HL-60 (cell line): ENCODE results near the gene EPSTI1.

Experiments used
- DNase-seq, 2 experiments: peaks; one replicate each; pipeline ENCODE4 v3.0.0-alpha.2; 2010 to 2020; ENCODE audit warnings: low read depth in 1 of 2, low spot score in 1 of 2
- H3K27ac ChIP-seq: fragments of 250-450 bp; sonication (Bioruptor Pico); replicated peaks from 2 replicates; pipeline ENCODE4 v1.5.1; 2020; ENCODE audit warnings: mild to moderate bottlenecking, moderate library complexity
- H3K27me3 ChIP-seq: fragments of 250-450 bp; sonication (Bioruptor Pico); 2 replicates; pipeline ENCODE4 v1.5.1; 2021; ENCODE audit warnings: mild to moderate bottlenecking, moderate library complexity; ENCODE audit not compliant: insufficient read depth, poor library complexity, severe bottlenecking
- H3K4me3 ChIP-seq: replicated peaks from 2 replicates; pipeline ENCODE4 v1.5.1; 2011; ENCODE audit warnings: mild to moderate bottlenecking, control low read depth, low read length; ENCODE audit not compliant: insufficient read depth
- GABPA ChIP-seq: IDR thresholded peaks from 2 replicates; pipeline ENCODE4 v1.6.1; 2012; ENCODE audit warnings: low read depth
- POLR2AphosphoS5 ChIP-seq: IDR thresholded peaks from 2 replicates; pipeline ENCODE4 v1.6.1; 2012; ENCODE audit warnings: low read depth
- SPI1 ChIP-seq: IDR thresholded peaks from 2 replicates; pipeline ENCODE4 v1.6.1; 2012; ENCODE audit warnings: low read depth, mild to moderate bottlenecking, borderline replicate concordance
- TF ChIP-seq, protein P1 (sequence below): IDR thresholded peaks from one replicate; pipeline ENCODE4 v1.5.1; 2011; ENCODE audit warnings: low read length, control low read depth, inconsistent platforms; ENCODE audit not compliant: insufficient read depth
- TF ChIP-seq, protein P2 (sequence below): IDR thresholded peaks from 2 replicates; pipeline ENCODE4 v1.6.1; 2012; ENCODE audit warnings: low read depth; ENCODE audit not compliant: insufficient replicate concordance

Gene EPSTI1

DNA sequence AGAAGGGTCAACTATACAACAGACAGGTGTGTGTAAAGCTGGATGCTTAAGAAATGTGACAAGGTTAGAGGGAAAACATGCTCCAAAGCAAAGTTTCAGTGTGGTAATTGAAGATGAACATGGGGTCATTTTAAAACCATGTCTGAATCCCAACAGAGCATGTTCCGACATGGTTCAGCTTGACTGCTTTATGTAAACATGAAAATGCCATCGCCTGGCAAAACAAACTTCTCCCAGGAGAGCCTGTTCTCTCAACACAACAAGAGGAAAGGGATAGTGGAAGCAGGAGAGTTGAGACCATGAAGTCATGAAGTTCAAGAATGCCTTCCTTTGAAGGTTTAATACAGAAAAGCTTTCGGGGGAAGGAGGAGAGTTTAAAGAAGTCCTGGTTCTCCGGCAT lies 85.8 kb downstream of the EPSTI1 start:
- DNase-seq = no peak
- Histone ChIP-seq H3K27ac (no peak overlapping the region), H3K4me3 (no peak overlapping the region), H3K27me3 (no peaks in the 10 kb centered on the region)
- no peak for TF ChIP-seq GABPA

DNA sequence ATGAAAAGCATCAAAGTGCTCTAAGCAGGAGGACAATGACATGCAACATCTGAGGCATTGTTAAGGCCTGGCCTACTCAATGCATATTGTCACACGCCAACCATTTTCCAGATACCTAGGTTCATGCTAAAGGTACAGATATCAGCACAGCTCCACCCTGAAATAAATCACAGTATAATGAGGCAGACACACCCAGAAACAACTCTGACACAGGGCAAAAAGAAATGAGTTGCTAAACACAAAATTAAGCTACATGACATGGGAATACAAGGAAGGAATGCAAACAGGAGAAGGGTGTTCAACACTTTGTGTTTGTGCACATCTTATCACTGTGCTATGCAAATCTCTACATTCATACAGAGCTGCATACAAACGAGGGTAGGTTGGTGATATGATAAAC lies 86.5 kb downstream of the EPSTI1 start:
- H3K4me3 ChIP-seq = no peak overlapping the region
- no peaks in the 10 kb centered on the region for H3K27me3 ChIP-seq
- DNase-seq = no peak
- TF ChIP-seq POLR2AphosphoS5 = no peak
- TF ChIP-seq, protein P1, sequence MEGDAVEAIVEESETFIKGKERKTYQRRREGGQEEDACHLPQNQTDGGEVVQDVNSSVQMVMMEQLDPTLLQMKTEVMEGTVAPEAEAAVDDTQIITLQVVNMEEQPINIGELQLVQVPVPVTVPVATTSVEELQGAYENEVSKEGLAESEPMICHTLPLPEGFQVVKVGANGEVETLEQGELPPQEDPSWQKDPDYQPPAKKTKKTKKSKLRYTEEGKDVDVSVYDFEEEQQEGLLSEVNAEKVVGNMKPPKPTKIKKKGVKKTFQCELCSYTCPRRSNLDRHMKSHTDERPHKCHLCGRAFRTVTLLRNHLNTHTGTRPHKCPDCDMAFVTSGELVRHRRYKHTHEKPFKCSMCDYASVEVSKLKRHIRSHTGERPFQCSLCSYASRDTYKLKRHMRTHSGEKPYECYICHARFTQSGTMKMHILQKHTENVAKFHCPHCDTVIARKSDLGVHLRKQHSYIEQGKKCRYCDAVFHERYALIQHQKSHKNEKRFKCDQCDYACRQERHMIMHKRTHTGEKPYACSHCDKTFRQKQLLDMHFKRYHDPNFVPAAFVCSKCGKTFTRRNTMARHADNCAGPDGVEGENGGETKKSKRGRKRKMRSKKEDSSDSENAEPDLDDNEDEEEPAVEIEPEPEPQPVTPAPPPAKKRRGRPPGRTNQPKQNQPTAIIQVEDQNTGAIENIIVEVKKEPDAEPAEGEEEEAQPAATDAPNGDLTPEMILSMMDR = no peak
- TF ChIP-seq, protein P2, sequence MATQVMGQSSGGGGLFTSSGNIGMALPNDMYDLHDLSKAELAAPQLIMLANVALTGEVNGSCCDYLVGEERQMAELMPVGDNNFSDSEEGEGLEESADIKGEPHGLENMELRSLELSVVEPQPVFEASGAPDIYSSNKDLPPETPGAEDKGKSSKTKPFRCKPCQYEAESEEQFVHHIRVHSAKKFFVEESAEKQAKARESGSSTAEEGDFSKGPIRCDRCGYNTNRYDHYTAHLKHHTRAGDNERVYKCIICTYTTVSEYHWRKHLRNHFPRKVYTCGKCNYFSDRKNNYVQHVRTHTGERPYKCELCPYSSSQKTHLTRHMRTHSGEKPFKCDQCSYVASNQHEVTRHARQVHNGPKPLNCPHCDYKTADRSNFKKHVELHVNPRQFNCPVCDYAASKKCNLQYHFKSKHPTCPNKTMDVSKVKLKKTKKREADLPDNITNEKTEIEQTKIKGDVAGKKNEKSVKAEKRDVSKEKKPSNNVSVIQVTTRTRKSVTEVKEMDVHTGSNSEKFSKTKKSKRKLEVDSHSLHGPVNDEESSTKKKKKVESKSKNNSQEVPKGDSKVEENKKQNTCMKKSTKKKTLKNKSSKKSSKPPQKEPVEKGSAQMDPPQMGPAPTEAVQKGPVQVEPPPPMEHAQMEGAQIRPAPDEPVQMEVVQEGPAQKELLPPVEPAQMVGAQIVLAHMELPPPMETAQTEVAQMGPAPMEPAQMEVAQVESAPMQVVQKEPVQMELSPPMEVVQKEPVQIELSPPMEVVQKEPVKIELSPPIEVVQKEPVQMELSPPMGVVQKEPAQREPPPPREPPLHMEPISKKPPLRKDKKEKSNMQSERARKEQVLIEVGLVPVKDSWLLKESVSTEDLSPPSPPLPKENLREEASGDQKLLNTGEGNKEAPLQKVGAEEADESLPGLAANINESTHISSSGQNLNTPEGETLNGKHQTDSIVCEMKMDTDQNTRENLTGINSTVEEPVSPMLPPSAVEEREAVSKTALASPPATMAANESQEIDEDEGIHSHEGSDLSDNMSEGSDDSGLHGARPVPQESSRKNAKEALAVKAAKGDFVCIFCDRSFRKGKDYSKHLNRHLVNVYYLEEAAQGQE = no peak
- no peak for TF ChIP-seq SPI1
- no peak for TF ChIP-seq GABPA
- no peak overlapping the region for H3K27ac ChIP-seq

DNA sequence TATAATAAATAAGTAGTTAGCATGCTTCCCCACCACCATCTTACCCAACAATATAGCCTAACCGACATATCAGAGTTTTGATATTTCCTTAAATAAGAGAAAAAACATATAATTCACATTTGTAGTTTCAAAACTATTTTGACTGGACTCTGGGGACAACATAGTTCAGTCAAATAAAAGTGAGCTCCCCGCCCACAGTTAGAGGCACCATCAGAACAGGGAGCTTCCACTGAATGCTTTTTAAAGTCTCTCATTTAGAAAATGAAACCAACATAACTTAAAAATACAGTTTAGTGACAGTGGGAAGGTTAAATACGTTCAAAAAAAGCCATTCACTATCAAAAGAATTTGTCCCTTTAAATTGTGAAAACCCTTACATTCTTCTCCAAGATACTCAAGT lies 92.8 kb downstream of the EPSTI1 start:
- H3K4me3 ChIP-seq = no peak overlapping the region
- no peak for TF ChIP-seq GABPA
- TF ChIP-seq, protein P2 = no peak
- no peak for TF ChIP-seq POLR2AphosphoS5
- TF ChIP-seq SPI1 = no peak
- H3K27ac ChIP-seq = no peak overlapping the region
- no peaks in the 10 kb centered on the region for H3K27me3 ChIP-seq
- no peak for DNase-seq

DNA sequence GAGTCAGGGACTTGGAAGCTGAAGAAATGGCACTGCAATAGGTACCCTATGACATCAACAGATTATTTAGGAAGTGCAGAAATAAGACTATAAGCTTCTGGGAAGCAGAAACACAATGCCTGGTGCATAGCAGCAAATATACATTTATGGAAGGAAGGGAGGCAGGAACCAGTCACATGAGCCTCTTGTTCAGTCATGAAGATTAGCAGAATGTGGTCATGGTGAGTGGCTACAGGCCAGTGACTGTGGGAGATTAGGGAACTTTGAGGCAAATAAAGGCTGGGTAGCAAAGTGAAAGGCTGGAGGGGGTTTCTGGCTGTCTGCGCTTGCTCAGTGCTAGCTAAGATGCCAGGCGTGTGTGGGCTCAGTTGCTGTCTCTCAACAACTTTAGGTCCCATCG lies 96.3 kb downstream of the EPSTI1 start:
- no peak overlapping the region for H3K27ac ChIP-seq
- H3K4me3 ChIP-seq = no peak overlapping the region
- TF ChIP-seq, protein P1 = no peak
- TF ChIP-seq, protein P2 = no peak
- no peak for TF ChIP-seq GABPA
- TF ChIP-seq SPI1 = no peak
- no peak for TF ChIP-seq POLR2AphosphoS5
- no peaks in the 10 kb centered on the region for H3K27me3 ChIP-seq
- no peak for DNase-seq
